ENCODE data around the gene PRPF40A.

PRPF40A gene

GRCh38 chr2:152620208-152620607, 97.1 kb downstream of the PRPF40A start:
- H3K27ac ChIP-seq, result no peak overlapping the region
- TF ChIP-seq CTCF (conservative IDR thresholded peaks at IDR 0.05), result no peak

GRCh38 chr2:152618193-152618564, 99.1 kb downstream of the PRPF40A start:
- peak overlapping the region; percentile 35; the same call in 1 of the 2 replicates for H3K27ac ChIP-seq
- no peak for TF ChIP-seq CTCF (conservative IDR thresholded peaks at IDR 0.05)

- TF ChIP-seq CTCF (conservative IDR thresholded peaks at IDR 0.05), result no peak
- H3K27ac ChIP-seq, result peak overlapping the region; percentile 35
Observed at GRCh38 chr2:152617456-152618192, 99.6 kb downstream of the PRPF40A start.

- no peak for TF ChIP-seq CTCF (conservative IDR thresholded peaks at IDR 0.05)
- H3K27ac ChIP-seq, result peak overlapping the region; percentile 29
Observed at GRCh38 chr2:152615177-152615576, 102.1 kb downstream of the PRPF40A start.

GRCh38 chr2:152613235-152613634, 104.0 kb downstream of the PRPF40A start:
- no peak overlapping the region for H3K27ac ChIP-seq
- TF ChIP-seq CTCF (conservative IDR thresholded peaks at IDR 0.05), result no peak

DNA sequence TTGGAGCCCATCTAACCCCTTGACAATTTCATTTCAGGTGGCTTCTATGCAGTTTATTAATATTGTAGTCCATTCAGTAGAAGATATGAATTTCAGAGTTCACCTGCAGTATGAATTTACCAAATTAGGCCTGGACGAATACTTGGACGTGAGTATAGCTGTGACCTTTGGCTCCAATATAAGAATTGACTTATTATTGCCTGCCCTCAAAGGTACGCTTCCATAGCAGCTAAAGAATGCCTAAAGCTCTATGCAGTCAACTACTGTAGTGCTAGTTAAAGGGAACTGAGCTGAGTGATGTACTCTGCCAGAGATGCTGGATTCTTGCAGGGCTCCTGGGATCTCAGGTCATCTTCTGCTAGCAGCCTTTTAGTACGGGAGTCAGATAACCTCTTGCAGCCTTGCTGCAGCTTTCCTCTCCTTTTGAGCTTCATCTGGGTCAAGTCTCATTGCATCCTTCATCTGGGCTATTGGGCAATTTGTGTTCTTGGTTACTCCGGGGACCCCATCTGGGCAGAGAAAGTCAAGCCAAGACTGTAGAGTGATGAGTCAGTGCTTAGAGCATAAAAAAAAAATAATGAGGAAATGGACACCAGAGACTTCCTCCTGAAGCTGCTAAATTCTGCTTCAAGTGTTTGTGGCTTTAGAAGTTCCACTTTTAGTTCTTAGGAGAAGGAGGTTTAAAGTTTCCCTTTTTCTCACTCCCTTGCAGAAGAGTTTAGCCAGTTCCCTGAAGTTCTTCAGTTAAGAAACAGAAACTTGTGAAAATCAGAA, 105.6 kb downstream of the PRPF40A start:
- H3K27ac ChIP-seq, result no peak overlapping the region
- TF ChIP-seq CTCF (conservative IDR thresholded peaks at IDR 0.05), result no peak

DNA sequence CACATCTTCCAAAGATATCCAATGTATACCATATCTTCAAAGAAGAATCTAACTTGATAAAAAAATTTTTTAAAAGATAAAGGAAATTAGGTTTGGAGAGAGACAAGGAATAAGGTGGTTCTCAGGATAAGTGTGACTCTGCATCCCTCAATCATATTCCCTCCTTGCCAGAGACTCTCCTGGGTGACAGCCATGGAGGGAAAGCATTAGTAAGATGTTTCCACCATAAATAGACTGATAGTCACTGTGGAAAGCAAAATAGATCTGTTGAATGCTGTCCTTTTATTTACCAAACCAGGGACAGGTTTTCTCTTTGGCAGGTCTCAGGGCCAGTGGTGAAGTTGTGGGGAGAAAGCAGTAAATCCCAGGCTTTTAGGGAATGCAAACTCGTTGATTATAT, 107.6 kb downstream of the PRPF40A start:
- TF ChIP-seq CTCF (conservative IDR thresholded peaks at IDR 0.05), result no peak
- no peak overlapping the region for H3K27ac ChIP-seq

All from VCaP (cell line).